HepG2 (cell line): ENCODE data around the gene STKLD1. TPM values are rescaled to one million over a fixed set of nuclear protein-coding genes. Genes with fewer than 3 reads are reported as not detected.

ENCODE experiments used
- GATAD2A ChIP-seq: IDR thresholded peaks from 2 replicates; pipeline ENCODE4 v1.6.1; 2016
- HMG20B ChIP-seq: conservative IDR thresholded peaks from 2 replicates; pipeline ENCODE4 v1.6.1; 2016; ENCODE audit warnings: missing genetic modification reagents, missing compliant biosample characterization
- MLXIP ChIP-seq: sonication (generic); formaldehyde crosslinking; IDR thresholded peaks from 2 replicates; pipeline ENCODE4 v1.9.0; 2021; ENCODE audit warnings: missing genetic modification reagents, borderline replicate concordance
- MXI1 ChIP-seq: IDR thresholded peaks from 3 replicates; pipeline ENCODE4 v1.6.1; 2012; ENCODE audit warnings: low read depth, low read length, inconsistent platforms, borderline replicate concordance
- PPARG ChIP-seq: conservative IDR thresholded peaks from 2 replicates; pipeline ENCODE4 v1.6.1; 2016; ENCODE audit warnings: missing biosample characterization, missing genetic modification reagents
- RBFOX2 ChIP-seq: fragments of 200-400 bp; formaldehyde crosslinking; IDR thresholded peaks from 2 replicates; pipeline ENCODE4 v1.6.1; 2017; ENCODE audit warnings: low read depth, mild to moderate bottlenecking, low read length
- SNAI1 ChIP-seq: sonication (generic); formaldehyde crosslinking; IDR thresholded peaks from 2 replicates; pipeline ENCODE4 v1.5.0; 2020; ENCODE audit warnings: mild to moderate bottlenecking, missing genetic modification reagents, borderline replicate concordance
- SOX6 ChIP-seq, 2 experiments: fragments of 450-650 bp in 1 of 2; sonication (generic) in 1 of 2; formaldehyde crosslinking in 1 of 2; IDR thresholded peaks; 2 replicates each; pipeline versions ENCODE4 v1.4.0 to v1.6.1; 2017 to 2020; ENCODE audit warnings: antibody characterized with exemption in 1 of 2, mild to moderate bottlenecking in 1 of 2, missing genetic modification reagents in 1 of 2
- TEAD3 ChIP-seq: optimal IDR thresholded peaks from 2 replicates; pipeline ENCODE3; 2016; ENCODE audit warnings: borderline replicate concordance
- TOE1 ChIP-seq: sonication (generic); formaldehyde crosslinking; IDR thresholded peaks from 2 replicates; pipeline ENCODE4 v1.4.0; 2020; ENCODE audit warnings: mild to moderate bottlenecking, missing genetic modification reagents
- TRAFD1 ChIP-seq: sonication (generic); formaldehyde crosslinking; IDR thresholded peaks from 2 replicates; pipeline ENCODE4 v1.5.1; 2020; ENCODE audit warnings: missing genetic modification reagents, mild to moderate bottlenecking, borderline replicate concordance
- TRIM22 ChIP-seq: fragments of 450-650 bp; IDR thresholded peaks from 2 replicates; pipeline ENCODE4 v1.6.1; 2017
- USF2 ChIP-seq, 2 experiments: sonication (generic) in 1 of 2; formaldehyde crosslinking in 1 of 2; IDR thresholded peaks; 2 replicates each; pipeline versions ENCODE4 v1.5.1 to v1.6.1; 2011 to 2020; ENCODE audit warnings: borderline replicate concordance in 1 of 2, low read depth in 1 of 2, low read length in 1 of 2, mild to moderate bottlenecking in 1 of 2, missing genetic modification reagents in 1 of 2, moderate library complexity in 1 of 2
- ZNF124 ChIP-seq: sonication (generic); formaldehyde crosslinking; IDR thresholded peaks from 2 replicates; pipeline ENCODE4 v1.4.0; 2020; ENCODE audit warnings: missing genetic modification reagents
- ZNF549 ChIP-seq: sonication (generic); formaldehyde crosslinking; IDR thresholded peaks from 2 replicates; pipeline ENCODE4 v1.5.0; 2020; ENCODE audit warnings: missing genetic modification reagents
- ZNF788 ChIP-seq: sonication (generic); formaldehyde crosslinking; IDR thresholded peaks from 2 replicates; pipeline ENCODE4 v1.5.0; 2020; ENCODE audit warnings: mild to moderate bottlenecking, missing genetic modification reagents, borderline replicate concordance
- polyA plus RNA-seq, 8 experiments: library from polyadenylated mRNA; depleted of rRNA in 3 of 8; stranded (reverse) in 7 of 8; unstranded in 1 of 8; fragments of >200 nt; fragmentation: Illumina TruSeq in 4 of 8; extraction: Trizol in 4 of 8; gene quantifications; 2 replicates each; pipeline versions ENCODE4 v1.2.1 to v1.2.3, GENCODE V29; 2011 to 2016; ENCODE audit warnings: low read depth in 4 of 8, missing spikeins in 1 of 8, mixed read lengths in 1 of 8; ENCODE audit not compliant: insufficient read depth in 1 of 8
- total RNA-seq, 5 experiments: library from RNA; depleted of rRNA; stranded (reverse); fragments of >200 nt; fragmentation: Illumina TruSeq; extraction: Trizol; gene quantifications; 2 replicates each; pipeline ENCODE4 v1.2.3, GENCODE V29; 2016; ENCODE audit warnings: low read depth in 1 of 5
- TF ChIP-seq, protein P1 (sequence below): sonication (generic); formaldehyde crosslinking; IDR thresholded peaks from 2 replicates; pipeline ENCODE4 v1.8.1; 2022; ENCODE audit warnings: mild to moderate bottlenecking, missing genetic modification reagents
- TF ChIP-seq, protein P2 (sequence below): sonication (generic); formaldehyde crosslinking; IDR thresholded peaks from 2 replicates; pipeline ENCODE4 v1.4.0; 2020; ENCODE audit warnings: missing genetic modification reagents

Gene STKLD1
- total and polyA plus RNA-seq, 2 of the 13 experiments (the other 11 are each of a cell fraction or from before 2014, with no cell fraction given), result 1.5 to 2.2 TPM

- TF ChIP-seq TRAFD1 (no peak), GATAD2A (CRISPR knock-in tag) (peak; percentile 74), TEAD3 (no peak), ZNF549 (no peak), MXI1 (no peak), SNAI1 (no peak), TRIM22 (no peak), ZNF124 (CRISPR knock-in tag) (no peak), PPARG (CRISPR knock-in tag) (no peak), RBFOX2 (no peak), MLXIP (CRISPR knock-in tag) (no peak), HMG20B (CRISPR knock-in tag) (no peak), TOE1 (CRISPR knock-in tag) (no peak), ZNF788 (CRISPR knock-in tag) (no peak; the same call in 1 of the 2 replicates), SOX6 (IDR thresholded peaks at IDR 0.05) (no peak), SOX6 (CRISPR knock-in tag; IDR thresholded peaks at IDR 0.05) (peak; percentile 47; the same call in 1 of the 2 replicates), USF2 (IDR thresholded peaks at IDR 0.05; ENCODE audit: low read depth, low read length) (no peak), USF2 (CRISPR knock-in tag; IDR thresholded peaks at IDR 0.05; ENCODE audit: borderline replicate concordance) (no peak)
- TF ChIP-seq, protein P1, sequence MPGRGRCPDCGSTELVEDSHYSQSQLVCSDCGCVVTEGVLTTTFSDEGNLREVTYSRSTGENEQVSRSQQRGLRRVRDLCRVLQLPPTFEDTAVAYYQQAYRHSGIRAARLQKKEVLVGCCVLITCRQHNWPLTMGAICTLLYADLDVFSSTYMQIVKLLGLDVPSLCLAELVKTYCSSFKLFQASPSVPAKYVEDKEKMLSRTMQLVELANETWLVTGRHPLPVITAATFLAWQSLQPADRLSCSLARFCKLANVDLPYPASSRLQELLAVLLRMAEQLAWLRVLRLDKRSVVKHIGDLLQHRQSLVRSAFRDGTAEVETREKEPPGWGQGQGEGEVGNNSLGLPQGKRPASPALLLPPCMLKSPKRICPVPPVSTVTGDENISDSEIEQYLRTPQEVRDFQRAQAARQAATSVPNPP (CRISPR knock-in tag), result no peak
- TF ChIP-seq, protein P2, sequence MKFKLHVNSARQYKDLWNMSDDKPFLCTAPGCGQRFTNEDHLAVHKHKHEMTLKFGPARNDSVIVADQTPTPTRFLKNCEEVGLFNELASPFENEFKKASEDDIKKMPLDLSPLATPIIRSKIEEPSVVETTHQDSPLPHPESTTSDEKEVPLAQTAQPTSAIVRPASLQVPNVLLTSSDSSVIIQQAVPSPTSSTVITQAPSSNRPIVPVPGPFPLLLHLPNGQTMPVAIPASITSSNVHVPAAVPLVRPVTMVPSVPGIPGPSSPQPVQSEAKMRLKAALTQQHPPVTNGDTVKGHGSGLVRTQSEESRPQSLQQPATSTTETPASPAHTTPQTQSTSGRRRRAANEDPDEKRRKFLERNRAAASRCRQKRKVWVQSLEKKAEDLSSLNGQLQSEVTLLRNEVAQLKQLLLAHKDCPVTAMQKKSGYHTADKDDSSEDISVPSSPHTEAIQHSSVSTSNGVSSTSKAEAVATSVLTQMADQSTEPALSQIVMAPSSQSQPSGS (CRISPR knock-in tag), result no peak
Observed at GRCh38 chr9:133394687-133395271, 18.6 kb downstream of the STKLD1 start (continued).
